ENCODE results near the gene HEYL. TPM values are rescaled to one million over a fixed set of nuclear protein-coding genes. Genes with fewer than 3 reads are reported as not detected.

The HEYL gene
- total RNA-seq, 3 donors from 2014 or later (not counting 1 experiment from before 2014, with no cell fraction given), result not detected

GRCh38 chr1:39626646-39627045 is 12.8 kb downstream of the HEYL start:
- no peaks in the 10 kb centered on the region for H3K4me1 ChIP-seq (ENCODE audit: control insufficient read depth, insufficient read depth, low read length)
- no peak for DNase-seq
- WGBS (ENCODE audit: insufficient coverage), result 92% methylated on average over 16 of the region's 16 CpGs
- Mint-ChIP-seq H3K36me3 (no peaks in the 10 kb centered on the region), H3K4me3 (no peak overlapping the region), H3K27me3 (ENCODE audit: low read depth in 2 of 2) (peaks cover 8 to 17% of the 10 kb centered on the region in 2 donors), H3K4me1 (no peaks in the 10 kb centered on the region), H3K9me3 (no peaks in the 10 kb centered on the region), H3K27ac (no peak overlapping the region)
- no peaks in the 10 kb centered on the region for H3K36me3 ChIP-seq (ENCODE audit: control insufficient read depth, insufficient read depth, low read length)
- H3K27ac ChIP-seq (ENCODE audit: low read length), result no peak overlapping the region
- TF ChIP-seq CTCF (IDR thresholded peaks at IDR 0.05), result no peak
- H3K4me3 ChIP-seq (ENCODE audit: low read length), result no peak overlapping the region
- H3K27me3 ChIP-seq (ENCODE audit: control insufficient read depth, insufficient read depth, low read length), result no peaks in the 10 kb centered on the region
- intact Hi-C loops (cut with micrococcal nuclease), result no loop called here
- ATAC-seq, result no peak
- no peaks in the 10 kb centered on the region for H3K9me3 ChIP-seq (ENCODE audit: control insufficient read depth, insufficient read depth, low read length)

GRCh38 chr1:39625462-39626273 is 13.8 kb downstream of the HEYL start:
- WGBS (ENCODE audit: insufficient coverage), result 87% methylated on average over 11 of the region's 11 CpGs
- no peak overlapping the region for H3K4me3 Mint-ChIP-seq
- H3K9me3 ChIP-seq (ENCODE audit: control insufficient read depth, insufficient read depth, low read length), result no peaks in the 10 kb centered on the region
- TF ChIP-seq CTCF (IDR thresholded peaks at IDR 0.05), result no peak
- peaks cover 7 to 17% of the 10 kb centered on the region in 2 donors for H3K27me3 Mint-ChIP-seq (ENCODE audit: low read depth in 2 of 2)
- no peak overlapping the region for H3K27ac ChIP-seq (ENCODE audit: low read length)
- no peaks in the 10 kb centered on the region for H3K27me3 ChIP-seq (ENCODE audit: control insufficient read depth, insufficient read depth, low read length)
- no peak overlapping the region for H3K4me3 ChIP-seq (ENCODE audit: low read length)
- ATAC-seq, result no peak
- no peaks in the 10 kb centered on the region for H3K4me1 ChIP-seq (ENCODE audit: control insufficient read depth, insufficient read depth, low read length)
- H3K9me3 Mint-ChIP-seq, result no peaks in the 10 kb centered on the region
- no peaks in the 10 kb centered on the region for H3K4me1 Mint-ChIP-seq
- no peak overlapping the region for H3K27ac Mint-ChIP-seq
- intact Hi-C loops (cut with micrococcal nuclease), result no loop called here
- no peaks in the 10 kb centered on the region for H3K36me3 Mint-ChIP-seq
- DNase-seq, result no peak
- H3K36me3 ChIP-seq (ENCODE audit: control insufficient read depth, insufficient read depth, low read length), result no peaks in the 10 kb centered on the region

GRCh38 chr1:39625009-39625408 is 14.4 kb downstream of the HEYL start:
- no peak overlapping the region for H3K27ac Mint-ChIP-seq
- Histone ChIP-seq H3K36me3 (ENCODE audit: control insufficient read depth, insufficient read depth, low read length) (no peaks in the 10 kb centered on the region), H3K4me3 (ENCODE audit: low read length) (no peak overlapping the region), H3K27ac (ENCODE audit: low read length) (no peak overlapping the region), H3K27me3 (ENCODE audit: control insufficient read depth, insufficient read depth, low read length) (no peaks in the 10 kb centered on the region), H3K4me1 (ENCODE audit: control insufficient read depth, insufficient read depth, low read length) (no peaks in the 10 kb centered on the region), H3K9me3 (ENCODE audit: control insufficient read depth, insufficient read depth, low read length) (no peaks in the 10 kb centered on the region)
- H3K4me1 Mint-ChIP-seq, result no peaks in the 10 kb centered on the region
- no peaks in the 10 kb centered on the region for H3K9me3 Mint-ChIP-seq
- no peak for ATAC-seq
- DNase-seq, result no peak
- 86% methylated on average over 8 of the region's 8 CpGs for WGBS (ENCODE audit: insufficient coverage)
- no peaks in the 10 kb centered on the region for H3K36me3 Mint-ChIP-seq
- peaks cover under 1 to 14% of the 10 kb centered on the region in 2 donors for H3K27me3 Mint-ChIP-seq (ENCODE audit: low read depth in 2 of 2)
- no peak overlapping the region for H3K4me3 Mint-ChIP-seq
- intact Hi-C loops (cut with micrococcal nuclease), result no loop called here
- no peak for TF ChIP-seq CTCF (IDR thresholded peaks at IDR 0.05)

- Mint-ChIP-seq H3K4me3 (no peak overlapping the region), H3K27ac (no peak overlapping the region), H3K36me3 (no peaks in the 10 kb centered on the region), H3K27me3 (ENCODE audit: low read depth in 2 of 2) (peaks cover 0 to 14% of the 10 kb centered on the region in 2 donors), H3K4me1 (no peaks in the 10 kb centered on the region), H3K9me3 (no peaks in the 10 kb centered on the region)
- ATAC-seq, result no peak
- Histone ChIP-seq H3K36me3 (ENCODE audit: control insufficient read depth, insufficient read depth, low read length) (no peaks in the 10 kb centered on the region), H3K27me3 (ENCODE audit: control insufficient read depth, insufficient read depth, low read length) (no peaks in the 10 kb centered on the region), H3K9me3 (ENCODE audit: control insufficient read depth, insufficient read depth, low read length) (no peaks in the 10 kb centered on the region), H3K4me3 (ENCODE audit: low read length) (no peak overlapping the region), H3K27ac (ENCODE audit: low read length) (no peak overlapping the region), H3K4me1 (ENCODE audit: control insufficient read depth, insufficient read depth, low read length) (no peaks in the 10 kb centered on the region)
- TF ChIP-seq CTCF (IDR thresholded peaks at IDR 0.05), result no peak
- intact Hi-C loops (cut with micrococcal nuclease), result no loop called here
- DNase-seq, result no peak
- 88% methylated on average over 6 of the region's 6 CpGs for WGBS (ENCODE audit: insufficient coverage)
These were observed 16.4 kb downstream of the HEYL start for GRCh38 chr1:39623053-39623452.
